IPS-18a (cell line): ENCODE results near the gene MPST.

Experiments used
- H3K27ac ChIP-seq: one replicate; pipeline ENCODE4 v1.5.1; 2013; ENCODE audit warnings: low read length
- H3K27me3 ChIP-seq: one replicate; pipeline ENCODE4 v1.6.1; 2013; ENCODE audit warnings: mild to moderate bottlenecking, low read length; ENCODE audit not compliant: control insufficient read depth, insufficient read depth
- H3K36me3 ChIP-seq: one replicate; pipeline ENCODE4 v1.6.1; 2013; ENCODE audit warnings: low read depth, low read length; ENCODE audit not compliant: control insufficient read depth
- H3K4me1 ChIP-seq: one replicate; pipeline ENCODE4 v1.6.1; 2013; ENCODE audit warnings: low read depth, low read length; ENCODE audit not compliant: control insufficient read depth
- H3K4me3 ChIP-seq: one replicate; pipeline ENCODE4 v1.5.1; 2013; ENCODE audit warnings: low read length
- H3K9ac ChIP-seq: one replicate; pipeline ENCODE4 v1.6.1; 2013; ENCODE audit warnings: mild to moderate bottlenecking, low read length, moderate library complexity
- H3K9me3 ChIP-seq: one replicate; pipeline ENCODE4 v1.6.1; 2013; ENCODE audit warnings: low read depth, low read length; ENCODE audit not compliant: control insufficient read depth

MPST gene

GRCh38 chr22:37019309-37020191 lies at the start of gene MPST, which contains the start of gene TST:
TSS of gene MPST (plus strand) at chr22:37019742. CDS start at chr22:37019837, 95 bp downstream.
TSS of gene TST (minus strand) at chr22:37019447. CDS start at chr22:37018732, 715 bp downstream.
- Histone ChIP-seq H3K4me3 (peak within 1 kb of the TSS; percentile 80), H3K27me3 (no peaks in the 10 kb centered on the region), H3K27ac (peak within 1 kb of the TSS; percentile 13), H3K9me3 (no peaks in the 10 kb centered on the region), H3K4me1 (no peaks in the 10 kb centered on the region), H3K9ac (peak within 1 kb of the TSS; percentile 81), H3K36me3 (peaks cover 7% of the 10 kb centered on the region)

GRCh38 chr22:36971341-36972125 lies 48.0 kb upstream of the MPST start:
- Histone ChIP-seq H3K36me3 (no peaks in the 10 kb centered on the region), H3K9me3 (no peaks in the 10 kb centered on the region), H3K27me3 (no peaks in the 10 kb centered on the region), H3K4me1 (no peaks in the 10 kb centered on the region), H3K4me3 (no peak overlapping the region), H3K9ac (no peak overlapping the region), H3K27ac (no peak overlapping the region)

GRCh38 chr22:36976606-36977005 lies 42.9 kb upstream of the MPST start:
- H3K27me3 ChIP-seq, result no peaks in the 10 kb centered on the region
- H3K27ac ChIP-seq, result no peak overlapping the region
- no peak overlapping the region for H3K9ac ChIP-seq
- no peaks in the 10 kb centered on the region for H3K9me3 ChIP-seq
- H3K36me3 ChIP-seq, result no peaks in the 10 kb centered on the region
- no peak overlapping the region for H3K4me3 ChIP-seq
- peaks cover 4% of the 10 kb centered on the region for H3K4me1 ChIP-seq

GRCh38 chr22:36977401-36977861 lies 42.1 kb upstream of the MPST start:
- H3K4me1 ChIP-seq, result peaks cover 4% of the 10 kb centered on the region
- peak overlapping the region; percentile 61 for H3K4me3 ChIP-seq
- no peaks in the 10 kb centered on the region for H3K9me3 ChIP-seq
- H3K27ac ChIP-seq, result no peak overlapping the region
- H3K9ac ChIP-seq, result peak overlapping the region; percentile 25
- H3K27me3 ChIP-seq, result no peaks in the 10 kb centered on the region
- no peaks in the 10 kb centered on the region for H3K36me3 ChIP-seq

- Histone ChIP-seq H3K4me1 (peaks cover 4% of the 10 kb centered on the region), H3K9ac (peak overlapping the region; percentile 25), H3K4me3 (peak overlapping the region; percentile 61), H3K27me3 (no peaks in the 10 kb centered on the region), H3K9me3 (no peaks in the 10 kb centered on the region), H3K36me3 (no peaks in the 10 kb centered on the region), H3K27ac (no peak overlapping the region)
These were observed 41.4 kb upstream of the MPST start for GRCh38 chr22:36977947-36978660.

GRCh38 chr22:36979016-36979910 lies 40.3 kb upstream of the MPST start:
- Histone ChIP-seq H3K9me3 (no peaks in the 10 kb centered on the region), H3K4me1 (peaks cover 4% of the 10 kb centered on the region), H3K27me3 (no peaks in the 10 kb centered on the region), H3K9ac (no peak overlapping the region), H3K4me3 (no peak overlapping the region), H3K36me3 (no peaks in the 10 kb centered on the region), H3K27ac (no peak overlapping the region)

GRCh38 chr22:36981247-36981775 lies 38.2 kb upstream of the MPST start:
- peaks cover 5% of the 10 kb centered on the region for H3K9me3 ChIP-seq
- no peak overlapping the region for H3K27ac ChIP-seq
- no peak overlapping the region for H3K9ac ChIP-seq
- H3K4me1 ChIP-seq, result peaks cover 4% of the 10 kb centered on the region
- no peaks in the 10 kb centered on the region for H3K36me3 ChIP-seq
- no peaks in the 10 kb centered on the region for H3K27me3 ChIP-seq
- no peak overlapping the region for H3K4me3 ChIP-seq

- H3K36me3 ChIP-seq, result no peaks in the 10 kb centered on the region
- no peaks in the 10 kb centered on the region for H3K27me3 ChIP-seq
These were observed 37.4 kb upstream of the MPST start for GRCh38 chr22:36982136-36982535.

GRCh38 chr22:36985211-36985889 lies 34.2 kb upstream of the MPST start:
- Histone ChIP-seq H3K9me3 (peaks cover 5% of the 10 kb centered on the region), H3K4me1 (no peaks in the 10 kb centered on the region), H3K27me3 (no peaks in the 10 kb centered on the region), H3K9ac (no peak overlapping the region), H3K36me3 (no peaks in the 10 kb centered on the region), H3K4me3 (no peak overlapping the region), H3K27ac (no peak overlapping the region)

More at GRCh38 chr22:36982136-36982535, 37.4 kb upstream of the MPST start:
- no peak overlapping the region for H3K4me3 ChIP-seq
- peaks cover 5% of the 10 kb centered on the region for H3K9me3 ChIP-seq
- H3K4me1 ChIP-seq, result peaks cover 4% of the 10 kb centered on the region
- no peak overlapping the region for H3K27ac ChIP-seq
- no peak overlapping the region for H3K9ac ChIP-seq

GRCh38 chr22:36986242-36986821 lies 33.2 kb upstream of the MPST start:
- H3K27ac ChIP-seq, result no peak overlapping the region
- no peaks in the 10 kb centered on the region for H3K4me1 ChIP-seq
- no peak overlapping the region for H3K4me3 ChIP-seq
- no peaks in the 10 kb centered on the region for H3K36me3 ChIP-seq
- peaks cover 5% of the 10 kb centered on the region for H3K9me3 ChIP-seq
- H3K27me3 ChIP-seq, result no peaks in the 10 kb centered on the region
- no peak overlapping the region for H3K9ac ChIP-seq
